Uterus (tissue), 4 donors: ENCODE data around the gene BMPR1B. TPM values are rescaled to one million over a fixed set of nuclear protein-coding genes. Genes with fewer than 3 reads are reported as not detected.

Experiments used
- DNase-seq, 2 donors: peaks; one replicate each; pipeline ENCODE4 v3.0.0-alpha.2; 2019 to 2020
- H3K27ac ChIP-seq, 2 donors: fragments of 200-600 bp; sonication (generic); 1 replicate in 1 of 2; 2 replicates in 1 of 2; pipeline ENCODE4 v1.5.1; 2016 to 2018
- H3K27me3 ChIP-seq, 2 donors: fragments of 200-600 bp; sonication (generic); one replicate each; pipeline ENCODE4 v1.5.1; 2018 to 2019; ENCODE audit warnings: control low read depth in 1 of 2
- H3K36me3 ChIP-seq, 2 donors: fragments of 200-600 bp; sonication (generic); one replicate each; pipeline ENCODE4 v1.5.1; 2019; ENCODE audit warnings: control low read depth in 1 of 2
- H3K4me1 ChIP-seq, 2 donors: fragments of 200-600 bp; sonication (generic); one replicate each; pipeline ENCODE4 v1.5.1; 2018 to 2019; ENCODE audit warnings: control low read depth in 1 of 2
- H3K4me3 ChIP-seq, 2 donors: fragments of 200-600 bp; sonication (generic); 1 replicate in 1 of 2; 2 replicates in 1 of 2; pipeline ENCODE4 v1.5.1; 2018 to 2019; ENCODE audit warnings: mild to moderate bottlenecking in 1 of 2
- H3K9me3 ChIP-seq, 2 donors: fragments of 200-600 bp; sonication (generic); one replicate each; pipeline ENCODE4 v1.5.1; 2019; ENCODE audit warnings: control low read depth in 1 of 2
- POLR2A ChIP-seq, 2 donors: fragments of 450-650 bp; IDR thresholded peaks; one replicate each; pipeline ENCODE4 v1.6.1; 2016; ENCODE audit warnings: antibody characterized with exemption in 2 of 2, mild to moderate bottlenecking in 1 of 2, moderate library complexity in 1 of 2
- intact Hi-C: fragments of 100-400 bp; cut with DNase I; formaldehyde crosslinking; loops from one replicate; pipeline ENCODE4 v1.15.1; 2023; ENCODE audit warnings: low total_unique reads
- total RNA-seq, 4 donors: library from RNA; depleted of rRNA in 3 of 4; stranded (reverse); fragments of >200 nt in 3 of 4; gene quantifications; one replicate each; pipeline versions ENCODE4 v1.1.0 to v1.2.4, GENCODE V29; 2014 to 2023
- TF ChIP-seq, protein P1 (sequence below), 4 experiments: fragments of 200-600 bp in 2 of 4; fragments of 450-650 bp in 2 of 4; sonication (generic) in 2 of 4; IDR thresholded peaks; one replicate each; pipeline ENCODE4 v1.5.1; 2016 to 2019; ENCODE audit warnings: antibody characterized with exemption in 4 of 4, mild to moderate bottlenecking in 2 of 4, moderate library complexity in 1 of 4
- donor health status: DM: yes; HTN: yes; CAD: no.

BMPR1B gene
- total RNA-seq, 4 donors from 2014 or later: under 0.01 to 13.6 (median 3.3) TPM

GRCh38 chr4:95084584-95084983 is 326.8 kb downstream of the BMPR1B start:
- no peaks in the 10 kb centered on the region for H3K9me3 ChIP-seq
- no peak for DNase-seq
- H3K4me3 ChIP-seq: no peak overlapping the region
- TF ChIP-seq, protein P1, sequence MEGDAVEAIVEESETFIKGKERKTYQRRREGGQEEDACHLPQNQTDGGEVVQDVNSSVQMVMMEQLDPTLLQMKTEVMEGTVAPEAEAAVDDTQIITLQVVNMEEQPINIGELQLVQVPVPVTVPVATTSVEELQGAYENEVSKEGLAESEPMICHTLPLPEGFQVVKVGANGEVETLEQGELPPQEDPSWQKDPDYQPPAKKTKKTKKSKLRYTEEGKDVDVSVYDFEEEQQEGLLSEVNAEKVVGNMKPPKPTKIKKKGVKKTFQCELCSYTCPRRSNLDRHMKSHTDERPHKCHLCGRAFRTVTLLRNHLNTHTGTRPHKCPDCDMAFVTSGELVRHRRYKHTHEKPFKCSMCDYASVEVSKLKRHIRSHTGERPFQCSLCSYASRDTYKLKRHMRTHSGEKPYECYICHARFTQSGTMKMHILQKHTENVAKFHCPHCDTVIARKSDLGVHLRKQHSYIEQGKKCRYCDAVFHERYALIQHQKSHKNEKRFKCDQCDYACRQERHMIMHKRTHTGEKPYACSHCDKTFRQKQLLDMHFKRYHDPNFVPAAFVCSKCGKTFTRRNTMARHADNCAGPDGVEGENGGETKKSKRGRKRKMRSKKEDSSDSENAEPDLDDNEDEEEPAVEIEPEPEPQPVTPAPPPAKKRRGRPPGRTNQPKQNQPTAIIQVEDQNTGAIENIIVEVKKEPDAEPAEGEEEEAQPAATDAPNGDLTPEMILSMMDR (IDR thresholded peaks at IDR 0.05): no peak
- no peak for TF ChIP-seq POLR2A (IDR thresholded peaks at IDR 0.05)
- H3K27me3 ChIP-seq: no peaks in the 10 kb centered on the region
- no peak overlapping the region for H3K27ac ChIP-seq
- H3K4me1 ChIP-seq: no peaks in the 10 kb centered on the region
- intact Hi-C loops: no loop called here
- no peaks in the 10 kb centered on the region for H3K36me3 ChIP-seq

DNA sequence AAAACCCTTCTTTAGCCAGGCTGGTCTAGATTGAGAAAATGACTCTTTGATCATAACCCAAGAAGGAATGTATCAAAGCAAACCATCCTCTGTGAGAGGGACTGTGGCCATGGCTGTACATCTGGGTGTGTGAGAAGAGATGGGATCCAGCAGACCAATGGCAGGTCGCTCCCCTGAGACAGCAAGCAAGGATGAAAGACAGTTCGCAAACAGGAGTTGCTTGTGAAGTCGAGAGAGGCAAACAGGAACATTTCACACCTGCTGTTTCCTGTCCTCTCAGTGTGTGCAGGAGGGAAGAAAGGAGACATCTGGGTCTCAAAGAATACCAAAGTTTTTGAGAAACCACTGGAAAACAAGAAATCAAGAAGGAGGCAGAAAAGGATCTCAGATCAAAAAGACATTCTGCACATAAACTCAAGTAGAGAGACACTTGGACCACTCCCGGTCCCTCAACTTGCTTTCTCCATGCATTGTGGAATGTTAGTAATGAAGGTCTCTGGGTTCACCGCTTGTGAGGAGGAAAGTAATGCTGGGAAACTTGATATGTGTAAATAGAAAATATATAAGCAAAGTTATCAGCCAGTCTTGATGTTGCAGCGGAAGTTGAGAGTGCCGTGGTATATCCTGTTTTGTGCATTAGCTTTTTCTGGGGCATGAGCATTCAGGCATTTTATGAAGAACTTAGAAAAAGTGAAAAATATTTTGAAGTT is 327.5 kb downstream of the BMPR1B start:
- intact Hi-C loops: no loop called here
- Histone ChIP-seq H3K4me3 (no peak overlapping the region), H3K36me3 (no peaks in the 10 kb centered on the region), H3K27me3 (no peaks in the 10 kb centered on the region), H3K27ac (no peak overlapping the region), H3K4me1 (no peaks in the 10 kb centered on the region), H3K9me3 (no peaks in the 10 kb centered on the region)
- DNase-seq: no peak
- TF ChIP-seq, protein P1 (IDR thresholded peaks at IDR 0.05): no peak
- TF ChIP-seq POLR2A (IDR thresholded peaks at IDR 0.05): no peak

GRCh38 chr4:95086551-95086950 is 328.8 kb downstream of the BMPR1B start:
- H3K27ac ChIP-seq: no peak overlapping the region
- H3K27me3 ChIP-seq: no peaks in the 10 kb centered on the region

DNA sequence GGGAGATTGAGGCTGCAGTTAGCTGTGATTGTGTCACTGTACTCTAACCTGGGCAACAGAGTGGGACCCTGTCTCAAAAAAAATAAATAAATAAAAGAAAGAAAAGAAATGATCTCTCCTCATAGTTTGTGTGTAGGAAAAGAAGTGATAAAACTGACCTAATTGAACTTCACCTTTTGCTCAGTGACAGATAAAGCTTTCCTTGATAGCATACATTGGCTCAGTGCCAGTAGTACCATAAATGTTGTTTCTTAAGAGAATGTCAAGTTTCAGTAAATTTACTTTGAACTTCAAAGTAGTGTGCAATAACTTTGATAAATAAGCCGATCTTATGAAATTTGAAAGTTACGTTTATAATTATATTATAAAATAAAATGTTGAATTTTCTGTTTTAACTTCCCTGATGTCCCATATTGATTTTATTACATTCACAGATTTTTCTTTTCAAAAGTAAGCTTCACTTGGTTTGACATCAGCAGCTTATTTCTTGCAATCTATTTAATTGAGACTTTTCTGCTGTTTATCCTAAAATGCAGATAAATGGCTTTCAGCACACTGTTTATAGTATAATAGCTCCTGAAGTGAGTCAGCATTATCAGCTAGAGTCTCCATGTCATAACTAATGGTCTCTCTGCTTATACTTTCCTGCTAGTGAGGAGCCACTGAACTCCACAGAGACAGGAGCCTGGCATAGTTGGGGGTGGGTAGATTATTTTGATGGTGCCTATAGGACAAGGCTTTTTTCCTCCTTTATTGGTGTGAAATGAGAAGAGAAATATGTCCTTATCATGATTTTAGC is 330.1 kb downstream of the BMPR1B start:
- Histone ChIP-seq H3K27me3 (no peaks in the 10 kb centered on the region), H3K4me1 (no peaks in the 10 kb centered on the region), H3K4me3 (no peak overlapping the region), H3K36me3 (no peaks in the 10 kb centered on the region), H3K9me3 (no peaks in the 10 kb centered on the region), H3K27ac (no peak overlapping the region)
- no peak for DNase-seq
- intact Hi-C loops: no loop called here
- TF ChIP-seq, protein P1 (IDR thresholded peaks at IDR 0.05): no peak
- TF ChIP-seq POLR2A (IDR thresholded peaks at IDR 0.05): no peak

More at GRCh38 chr4:95086551-95086950, 328.8 kb downstream of the BMPR1B start:
- H3K9me3 ChIP-seq: no peaks in the 10 kb centered on the region
- H3K4me1 ChIP-seq: no peaks in the 10 kb centered on the region
- H3K36me3 ChIP-seq: no peaks in the 10 kb centered on the region
- no peak for TF ChIP-seq POLR2A (IDR thresholded peaks at IDR 0.05)
- TF ChIP-seq, protein P1 (IDR thresholded peaks at IDR 0.05): no peak
- intact Hi-C loops: no loop called here
- DNase-seq: no peak
- H3K4me3 ChIP-seq: no peak overlapping the region

GRCh38 chr4:95091272-95091671 is 333.5 kb downstream of the BMPR1B start:
- Histone ChIP-seq H3K27me3 (no peaks in the 10 kb centered on the region), H3K4me1 (no peaks in the 10 kb centered on the region), H3K9me3 (no peaks in the 10 kb centered on the region), H3K27ac (no peak overlapping the region), H3K36me3 (no peaks in the 10 kb centered on the region), H3K4me3 (no peak overlapping the region)
- DNase-seq: no peak
- intact Hi-C loops: no loop called here
- TF ChIP-seq POLR2A (IDR thresholded peaks at IDR 0.05): no peak
- TF ChIP-seq, protein P1 (IDR thresholded peaks at IDR 0.05): no peak
